Heart left ventricle (tissue), 16 donors: Measurements from ENCODE around the gene CYYR1. TPM values are rescaled to one million over a fixed set of nuclear protein-coding genes. Genes with fewer than 3 reads are reported as not detected.

ENCODE experiments used
- ATAC-seq, 4 donors: fragments of 200-7000 bp; cut with Tn5 transposase; one replicate each; pipeline ENCODE4 v1.9.1; 2020 to 2022; ENCODE audit warnings: moderate library complexity in 4 of 4, mild to moderate bottlenecking in 3 of 4, moderate number of reproducible peaks in 1 of 4
- DNase-seq, 5 donors: peaks; one replicate each; pipeline ENCODE4 v3.0.0-alpha.2; 2020
- H3K27ac ChIP-seq, 12 donors: fragments of 200-600 bp; sonication (generic) in 4 of 12; one replicate each; pipeline versions ENCODE4 v1.5.0 to v1.8.0; 2016 to 2022; ENCODE audit warnings: mild to moderate bottlenecking in 2 of 12
- H3K27me3 ChIP-seq, 9 donors: fragments of 200-600 bp; sonication (generic) in 2 of 9; one replicate each; pipeline versions ENCODE4 v1.5.1 to v1.8.0; 2016 to 2022; ENCODE audit warnings: mild to moderate bottlenecking in 3 of 9
- H3K36me3 ChIP-seq, 9 donors: fragments of 200-600 bp; sonication (generic) in 2 of 9; one replicate each; pipeline versions ENCODE4 v1.5.0 to v1.8.0; 2018 to 2022; ENCODE audit warnings: mild to moderate bottlenecking in 2 of 9
- H3K4me1 ChIP-seq, 12 donors: fragments of 200-600 bp; sonication (generic) in 4 of 12; one replicate each; pipeline versions ENCODE4 v1.5.0 to v1.8.0; 2016 to 2022; ENCODE audit warnings: mild to moderate bottlenecking in 3 of 12
- H3K4me3 ChIP-seq, 12 donors: fragments of 200-600 bp; sonication (generic) in 4 of 12; one replicate each; pipeline versions ENCODE4 v1.5.0 to v1.8.0; 2017 to 2022; ENCODE audit warnings: mild to moderate bottlenecking in 9 of 12, moderate library complexity in 4 of 12
- H3K9me3 ChIP-seq, 12 donors: fragments of 200-600 bp; sonication (generic) in 4 of 12; one replicate each; pipeline versions ENCODE4 v1.5.0 to v1.8.0; 2016 to 2022; ENCODE audit warnings: mild to moderate bottlenecking in 1 of 12
- CTCF ChIP-seq, 12 donors: fragments of 200-600 bp; sonication (generic) in 4 of 12; IDR thresholded peaks; one replicate each; pipeline versions ENCODE4 v1.5.0 to v1.8.0; 2018 to 2022; ENCODE audit warnings: antibody characterized with exemption in 12 of 12, mild to moderate bottlenecking in 5 of 12
- POLR2A ChIP-seq, 2 donors: fragments of 450-650 bp; IDR thresholded peaks; one replicate each; pipeline ENCODE4 v1.6.1; 2017; ENCODE audit warnings: antibody characterized with exemption in 2 of 2, mild to moderate bottlenecking in 2 of 2, moderate library complexity in 2 of 2
- WGBS, 4 donors: extraction: QIAGEN DNeasy Blood & Tissue Kit in 2 of 4; methylation state at CpG; one replicate each; pipeline versions ENCODE4 v1.1.5 to v1.1.7; 2013 to 2018; 5-methylcytosine and 5-hydroxymethylcytosine counted together
- intact Hi-C, 10 donors: fragments of 100-400 bp; cut with DNase I; formaldehyde crosslinking; loops; one replicate each; pipeline versions ENCODE4 v1.11.1 to v1.14.2; 2022
- polyA plus RNA-seq, 2 donors: library from polyadenylated mRNA; stranded (reverse); fragments of 200-250 nt; gene quantifications; one replicate each; pipeline ENCODE4 v1.2.3, GENCODE V29; 2013
- total RNA-seq, 9 donors: library from RNA; depleted of rRNA in 2 of 9; stranded (reverse); fragments of >200 nt in 2 of 9; fragmentation: NEBNext Ultra II Directional in 3 of 9; extraction: Animal tissue kit (Norgen Biotek cat#: 25700) in 3 of 9; gene quantifications; one replicate each; pipeline versions ENCODE4 v1.1.0 to v1.2.4, GENCODE V29; 2016 to 2023
- donor health status: ischemic (EF 13 %, LVEDD 7.1; RV severe dilation, severe dysfunction).
- donor health status: healthy with polysubstance abuse.
- donor health status: DM: no; HTN: yes; CAD: no.
- donor health status: DM: no; HTN: no; CAD: no.
- donor health status: ischemic (EF 25% LVEDD 6.9; RV normal size, moderate dysfunction).
- donor health status: ischemic (EF 25% LVEDD 5.7; RV mildly dilated, moderate dysfunction).
- donor health status: healthy.
- donor health status: DM: yes; HTN: yes; CAD: no.
- donor health status: ischemic (EF 35%, LVEDD 5.7; RV mildly dilated, moderate dysfunction).
- donor health status: nonischemic (EF 11% LVEDD 7.7; RV severe dilation, severe dysfunction).
- donor health status: DM: yes; HTN: yes; CAD: no.
- donor health status: PGD.
- donor health status: ischemic (EF 29% LVEDD 5.4; RV normal size, mild dysfunction).
- donor health status: nonischemic (EF 23%, LVEDD 6.1; RV moderate dilation, normal function).

CYYR1 gene
- total and polyA plus RNA-seq, 11 donors: 12.1 to 37.6 (median 17.2) TPM

- 33 to 46% (median 37%) methylated on average over 2 of the region's 2 CpGs for WGBS, 4 donors
- no peak for TF ChIP-seq POLR2A (IDR thresholded peaks at IDR 0.05)
- TF ChIP-seq CTCF (IDR thresholded peaks at IDR 0.05): no peak
- peaks cover 0 to 52% (median 9%) of the 10 kb centered on the region in 12 donors for H3K4me1 ChIP-seq
- ATAC-seq: no peak
- no peak for DNase-seq
- no peaks in the 10 kb centered on the region for H3K36me3 ChIP-seq
- intact Hi-C loops: no loop called here
- H3K27ac ChIP-seq: peak overlapping the region in 9 of 12 donors; percentile 5 to 53 (median 28)
- no peaks in the 10 kb centered on the region for H3K9me3 ChIP-seq
- no peaks in the 10 kb centered on the region for H3K27me3 ChIP-seq
- no peak overlapping the region for H3K4me3 ChIP-seq
Observed at GRCh38 chr21:26550326-26550725, 22.8 kb downstream of the CYYR1 start.

- no peaks in the 10 kb centered on the region for H3K9me3 ChIP-seq
- H3K4me1 ChIP-seq: peaks cover 0 to 44% (median 9%) of the 10 kb centered on the region in 12 donors
- ATAC-seq (peak; percentile 73 to 92 (median 85)), DNase-seq (peak; percentile 37 to 59 (median 53))
- H3K36me3 ChIP-seq: no peaks in the 10 kb centered on the region
- TF ChIP-seq CTCF (IDR thresholded peaks at IDR 0.05) (no peak), POLR2A (IDR thresholded peaks at IDR 0.05) (no peak)
- no peaks in the 10 kb centered on the region for H3K27me3 ChIP-seq
- WGBS, 4 donors: 56 to 83% (median 63%) methylated on average over 8 of the region's 8 CpGs
- no peak overlapping the region for H3K4me3 ChIP-seq
- H3K27ac ChIP-seq: peak overlapping the region; percentile 15 to 86 (median 74)
- intact Hi-C loops: no loop called here
Observed at GRCh38 chr21:26546446-26547097, 26.5 kb downstream of the CYYR1 start.

GRCh38 chr21:26544201-26544775 is 28.8 kb downstream of the CYYR1 start:
- DNase-seq: no peak
- H3K4me1 ChIP-seq: peaks cover 0 to 32% (median 5%) of the 10 kb centered on the region in 12 donors
- H3K27ac ChIP-seq: no peak overlapping the region
- H3K27me3 ChIP-seq: no peaks in the 10 kb centered on the region
- H3K9me3 ChIP-seq: no peaks in the 10 kb centered on the region
- H3K36me3 ChIP-seq: no peaks in the 10 kb centered on the region
- no peak for ATAC-seq
- 93 to 96% (median 94%) methylated on average over 7 of the region's 7 CpGs for WGBS, 4 donors
- intact Hi-C loops: no loop called here
- H3K4me3 ChIP-seq: no peak overlapping the region
- TF ChIP-seq POLR2A (IDR thresholded peaks at IDR 0.05): no peak
- TF ChIP-seq CTCF (IDR thresholded peaks at IDR 0.05): no peak

DNA sequence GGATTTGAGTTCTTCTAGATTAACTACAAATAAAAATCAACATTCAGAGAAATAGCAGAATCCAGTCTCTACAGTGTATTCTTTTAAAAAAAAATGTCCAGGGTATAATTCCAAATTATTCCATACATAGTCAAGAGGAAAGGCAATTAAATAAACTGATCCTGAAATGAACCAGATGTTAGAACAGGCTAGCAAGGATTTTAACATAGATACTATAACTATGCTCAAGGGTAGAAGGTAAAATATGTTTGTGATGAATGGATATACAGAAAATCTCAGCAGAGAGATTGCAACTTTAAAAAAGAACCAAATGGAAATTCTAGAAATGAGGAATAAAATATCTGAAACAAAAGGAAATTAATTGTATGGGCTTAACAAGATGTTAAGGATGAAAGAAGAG is 32.4 kb downstream of the CYYR1 start:
- no peak for TF ChIP-seq CTCF (IDR thresholded peaks at IDR 0.05)
- TF ChIP-seq POLR2A (IDR thresholded peaks at IDR 0.05): no peak
- H3K4me3 ChIP-seq: no peak overlapping the region
- H3K9me3 ChIP-seq: no peaks in the 10 kb centered on the region
- no peak for ATAC-seq
- H3K36me3 ChIP-seq: no peaks in the 10 kb centered on the region
- H3K27me3 ChIP-seq: no peaks in the 10 kb centered on the region
- peaks cover 0 to 8% (median 0%) of the 10 kb centered on the region in 12 donors for H3K4me1 ChIP-seq
- peak overlapping the region in 2 of 12 donors; percentile 3 to 16 for H3K27ac ChIP-seq
- DNase-seq: no peak
- intact Hi-C loops: no loop called here
